Mammary epithelial cell (primary cell): ENCODE measurements around the gene AP4E1.

Experiments
- EZH2 ChIP-seq: IDR thresholded peaks from 2 replicates; pipeline ENCODE4 v1.6.1; 2012; ENCODE audit warnings: low read length, inconsistent platforms, borderline replicate concordance
- TF ChIP-seq, protein P1 (sequence below), 2 donors: IDR thresholded peaks in 1 of 2; conservative IDR thresholded peaks in 1 of 2; 2 replicates each; pipeline ENCODE4 v1.5.1; 2011 to 2012; ENCODE audit warnings: inconsistent platforms in 2 of 2, low read length in 2 of 2, mild to moderate bottlenecking in 2 of 2, control low read depth in 1 of 2, low read depth in 1 of 2; ENCODE audit not compliant: insufficient read depth in 1 of 2; ENCODE audit errors: extremely low read depth in 1 of 2

DNA sequence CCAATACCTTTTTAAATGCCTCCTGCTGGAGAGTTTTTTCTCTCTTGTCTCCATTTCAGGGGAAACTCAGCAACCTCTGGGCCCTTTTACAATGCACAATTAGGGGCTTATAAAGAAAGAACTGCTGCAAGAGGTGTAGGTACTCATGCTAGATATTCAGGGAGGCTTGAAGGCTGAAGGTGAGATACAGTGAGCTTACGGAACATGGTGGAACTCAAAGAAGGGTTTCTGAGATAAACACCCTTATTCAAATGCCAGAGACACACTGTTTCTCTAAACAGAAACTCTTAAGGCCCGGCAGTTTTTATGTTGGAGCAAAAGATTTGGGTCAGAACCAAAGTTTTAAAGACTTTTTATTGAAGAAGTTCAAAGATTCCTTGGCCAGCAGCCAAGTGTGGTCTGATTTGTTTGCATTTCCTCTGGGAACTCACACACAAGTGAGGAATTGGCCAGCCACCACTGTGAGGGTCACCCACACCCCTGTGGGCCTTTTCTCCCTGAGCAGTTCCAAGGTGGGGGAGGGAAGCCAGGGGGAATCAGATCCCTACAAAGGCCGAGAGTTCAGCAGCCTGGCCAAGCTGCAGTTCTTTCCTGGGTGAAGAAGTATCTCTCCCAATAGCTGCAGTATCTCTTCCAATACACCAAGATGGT is 138.4 kb downstream of the AP4E1 start:
- TF ChIP-seq, protein P1, sequence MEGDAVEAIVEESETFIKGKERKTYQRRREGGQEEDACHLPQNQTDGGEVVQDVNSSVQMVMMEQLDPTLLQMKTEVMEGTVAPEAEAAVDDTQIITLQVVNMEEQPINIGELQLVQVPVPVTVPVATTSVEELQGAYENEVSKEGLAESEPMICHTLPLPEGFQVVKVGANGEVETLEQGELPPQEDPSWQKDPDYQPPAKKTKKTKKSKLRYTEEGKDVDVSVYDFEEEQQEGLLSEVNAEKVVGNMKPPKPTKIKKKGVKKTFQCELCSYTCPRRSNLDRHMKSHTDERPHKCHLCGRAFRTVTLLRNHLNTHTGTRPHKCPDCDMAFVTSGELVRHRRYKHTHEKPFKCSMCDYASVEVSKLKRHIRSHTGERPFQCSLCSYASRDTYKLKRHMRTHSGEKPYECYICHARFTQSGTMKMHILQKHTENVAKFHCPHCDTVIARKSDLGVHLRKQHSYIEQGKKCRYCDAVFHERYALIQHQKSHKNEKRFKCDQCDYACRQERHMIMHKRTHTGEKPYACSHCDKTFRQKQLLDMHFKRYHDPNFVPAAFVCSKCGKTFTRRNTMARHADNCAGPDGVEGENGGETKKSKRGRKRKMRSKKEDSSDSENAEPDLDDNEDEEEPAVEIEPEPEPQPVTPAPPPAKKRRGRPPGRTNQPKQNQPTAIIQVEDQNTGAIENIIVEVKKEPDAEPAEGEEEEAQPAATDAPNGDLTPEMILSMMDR (conservative IDR thresholded peaks at IDR 0.05 in 1 of 2, IDR thresholded peaks at IDR 0.05 in 1 of 2; ENCODE audit: extremely low read depth in 1 of 2, insufficient read depth in 1 of 2, low read depth in 1 of 2, low read length in 2 of 2): no peak
- no peak for TF ChIP-seq EZH2
